Endothelial cell (in vitro differentiated cells): ENCODE measurements around the gene ENG. TPM values are rescaled to one million over a fixed set of nuclear protein-coding genes. Genes with fewer than 3 reads are reported as not detected.
A peak's percentile ranks its signal among the peaks of the same experiment; 100 is the strongest.

Source experiments
- DNase-seq: peaks from one replicate; pipeline ENCODE4 v3.0.0; 2021; ENCODE audit warnings: low spot score
- H3K27ac Mint-ChIP-seq: one replicate; pipeline ENCODE4 v1.8.0; 2021; ENCODE audit warnings: mixed read lengths, inconsistent platforms; ENCODE audit not compliant: unreplicated experiment
- H3K27me3 Mint-ChIP-seq: one replicate; pipeline ENCODE4 v1.8.0; 2021; ENCODE audit warnings: mild to moderate bottlenecking, moderate library complexity, mixed read lengths, inconsistent platforms; ENCODE audit not compliant: unreplicated experiment
- H3K36me3 Mint-ChIP-seq: one replicate; pipeline ENCODE4 v1.8.0; 2021; ENCODE audit warnings: mild to moderate bottlenecking, low read depth, mixed read lengths, inconsistent platforms; ENCODE audit not compliant: unreplicated experiment
- H3K4me1 Mint-ChIP-seq: one replicate; pipeline ENCODE4 v1.8.0; 2021; ENCODE audit warnings: mild to moderate bottlenecking, mixed read lengths, inconsistent platforms; ENCODE audit not compliant: unreplicated experiment
- H3K4me3 Mint-ChIP-seq: one replicate; pipeline ENCODE4 v1.8.0; 2021; ENCODE audit warnings: mild to moderate bottlenecking, mixed read lengths, inconsistent platforms; ENCODE audit not compliant: unreplicated experiment
- H3K9me3 Mint-ChIP-seq: one replicate; pipeline ENCODE4 v1.8.0; 2021; ENCODE audit warnings: mixed read lengths, inconsistent platforms; ENCODE audit not compliant: unreplicated experiment
- CTCF ChIP-seq: fragments of 200-600 bp; sonication (generic); IDR thresholded peaks from one replicate; pipeline ENCODE4 v1.5.0; 2021; ENCODE audit warnings: antibody characterized with exemption; ENCODE audit not compliant: unreplicated experiment
- total RNA-seq: library from RNA; stranded (reverse); fragmentation: NEBNext Ultra II Directional; extraction: Animal tissue kit (Norgen Biotek cat#: 25700); gene quantifications from one replicate; pipeline ENCODE4 v1.2.1, GENCODE V29; 2021; ENCODE audit not compliant: unreplicated experiment

Gene ENG
- total RNA-seq, 1 donor from 2014 or later, result 113 TPM

DNA sequence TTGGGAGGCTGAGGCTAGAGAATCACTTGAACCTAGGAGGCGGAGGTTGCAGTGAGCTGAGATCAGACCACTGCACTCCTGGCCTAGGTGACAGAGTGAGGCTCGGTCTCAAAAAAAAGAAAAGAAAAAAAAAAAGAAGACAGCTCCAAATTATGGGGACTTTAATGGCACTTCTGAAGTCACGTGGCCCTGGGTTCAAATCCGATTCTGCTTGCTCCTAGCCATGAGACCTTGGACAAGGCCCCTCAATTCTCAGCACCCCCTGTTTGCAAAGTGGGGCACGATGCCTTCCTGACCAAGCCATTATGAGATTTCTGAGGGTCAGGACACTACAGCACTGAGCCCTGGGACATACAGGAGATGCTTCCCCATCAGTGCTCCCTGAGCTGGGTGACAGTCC is 1.1 kb upstream of the ENG start:
- Mint-ChIP-seq H3K27ac (peak overlapping the region; percentile 77), H3K27me3 (peaks cover 5% of the 10 kb centered on the region), H3K9me3 (peaks cover 2% of the 10 kb centered on the region), H3K36me3 (peaks cover 5% of the 10 kb centered on the region), H3K4me3 (no peak overlapping the region), H3K4me1 (peaks cover 50% of the 10 kb centered on the region)
- no peak for TF ChIP-seq CTCF
- no peak for DNase-seq

DNA sequence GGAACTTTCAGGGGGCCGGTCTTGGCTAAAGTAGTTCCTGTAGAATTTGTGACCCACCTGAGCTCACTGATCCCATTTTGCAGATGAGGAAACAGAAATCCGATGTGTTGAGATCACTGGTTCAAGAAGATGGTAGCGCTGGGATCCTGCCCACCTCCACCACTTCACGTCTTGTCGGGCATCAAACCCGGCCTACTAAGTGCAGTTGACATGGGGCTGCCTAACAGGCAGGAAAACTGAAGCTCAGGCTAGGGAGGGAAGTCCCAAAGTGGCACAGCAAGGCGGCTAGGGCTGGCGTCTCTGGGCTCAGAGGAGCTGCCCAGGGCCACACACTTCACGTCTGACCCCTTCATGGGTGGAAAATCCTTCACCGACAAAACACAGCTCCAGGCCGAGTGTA is 502 bp upstream of the ENG start:
- H3K27me3 Mint-ChIP-seq, result peaks cover 5% of the 10 kb centered on the region
- peaks cover 5% of the 10 kb centered on the region for H3K9me3 Mint-ChIP-seq
- H3K4me1 Mint-ChIP-seq, result peaks cover 47% of the 10 kb centered on the region
- no peak overlapping the region for H3K4me3 Mint-ChIP-seq
- peak overlapping the region; percentile 77 for H3K27ac Mint-ChIP-seq
- DNase-seq, result no peak
- no peak for TF ChIP-seq CTCF
- H3K36me3 Mint-ChIP-seq, result peaks cover 8% of the 10 kb centered on the region

GRCh38 chr9:127853312-127854183 is 910 bp downstream of the ENG start:
- Mint-ChIP-seq H3K9me3 (peaks cover 12% of the 10 kb centered on the region), H3K4me1 (peaks cover 50% of the 10 kb centered on the region), H3K4me3 (peak overlapping the region; percentile 87), H3K27ac (peak overlapping the region; percentile 81), H3K36me3 (peaks cover 20% of the 10 kb centered on the region), H3K27me3 (peaks cover 11% of the 10 kb centered on the region)
- TF ChIP-seq CTCF, result no peak
- no peak for DNase-seq

- Mint-ChIP-seq H3K4me3 (peak overlapping the region; percentile 87), H3K9me3 (peaks cover 12% of the 10 kb centered on the region), H3K36me3 (peaks cover 27% of the 10 kb centered on the region), H3K4me1 (peaks cover 50% of the 10 kb centered on the region), H3K27me3 (peaks cover 13% of the 10 kb centered on the region), H3K27ac (no peak overlapping the region)
- no peak for DNase-seq
- no peak for TF ChIP-seq CTCF
These were observed 1.6 kb downstream of the ENG start for GRCh38 chr9:127852829-127853228.

- Mint-ChIP-seq H3K9me3 (peaks cover 12% of the 10 kb centered on the region), H3K27ac (peak overlapping the region; percentile 16), H3K27me3 (peaks cover 13% of the 10 kb centered on the region), H3K4me1 (peaks cover 55% of the 10 kb centered on the region), H3K4me3 (peak overlapping the region; percentile 51), H3K36me3 (peaks cover 30% of the 10 kb centered on the region)
- TF ChIP-seq CTCF, result no peak
- DNase-seq, result no peak
These were observed 4.1 kb downstream of the ENG start for GRCh38 chr9:127850286-127850830.
